Prostate gland (tissue), 2 donors: ENCODE data around the gene SNTA1.

ENCODE experiments used
- POLR2A ChIP-seq: fragments of 450-650 bp; IDR thresholded peaks from one replicate; pipeline ENCODE4 v1.6.1; 2016; ENCODE audit warnings: antibody characterized with exemption, mild to moderate bottlenecking
- POLR2AphosphoS5 ChIP-seq: sonication (generic); formaldehyde crosslinking; IDR thresholded peaks from one replicate; pipeline ENCODE4 v1.6.1; 2017; ENCODE audit warnings: antibody characterized with exemption
- TF ChIP-seq, protein P1 (sequence below), 4 experiments: fragments of 200-600 bp in 2 of 4; fragments of 450-650 bp in 2 of 4; sonication (generic) in 2 of 4; IDR thresholded peaks; 1 replicate in 3 of 4; 2 replicates in 1 of 4; pipeline ENCODE4 v1.5.1; 2016 to 2019; ENCODE audit warnings: antibody characterized with exemption in 4 of 4, mild to moderate bottlenecking in 2 of 4, moderate library complexity in 2 of 4

DNA sequence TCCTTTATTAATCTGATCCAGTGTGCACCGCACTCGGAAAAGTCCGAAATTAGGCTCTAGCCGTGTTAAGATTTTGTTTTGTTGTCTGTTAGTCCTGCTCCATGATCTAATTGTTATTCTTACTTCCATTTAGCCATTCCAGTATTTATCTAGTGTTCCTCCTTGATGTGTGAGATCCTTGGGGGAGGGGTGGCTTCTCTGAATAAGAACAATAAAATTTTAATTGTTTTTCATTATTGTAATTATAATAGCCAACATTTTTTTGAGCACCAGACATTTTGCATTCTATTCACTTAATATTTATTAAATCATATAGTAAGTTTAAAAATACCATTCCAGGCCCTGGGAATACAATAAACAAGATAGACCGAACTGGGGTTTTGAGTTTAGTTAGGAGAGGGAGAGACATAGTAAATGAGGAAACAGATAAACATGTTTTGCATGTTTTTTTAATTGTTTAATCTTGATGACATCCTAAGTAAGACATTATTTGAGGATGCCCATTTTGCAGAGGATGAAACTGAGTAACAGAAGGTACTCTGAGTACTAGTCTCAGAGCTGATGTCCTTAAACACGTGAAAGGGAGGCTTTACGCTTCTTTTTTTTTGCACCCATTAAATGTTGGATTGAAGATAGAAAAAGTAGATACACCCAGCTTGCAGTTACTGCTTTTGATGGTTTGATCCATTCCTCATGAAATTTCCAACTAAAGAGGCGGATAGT, 47.5 kb upstream of the SNTA1 start:
- TF ChIP-seq, protein P1, sequence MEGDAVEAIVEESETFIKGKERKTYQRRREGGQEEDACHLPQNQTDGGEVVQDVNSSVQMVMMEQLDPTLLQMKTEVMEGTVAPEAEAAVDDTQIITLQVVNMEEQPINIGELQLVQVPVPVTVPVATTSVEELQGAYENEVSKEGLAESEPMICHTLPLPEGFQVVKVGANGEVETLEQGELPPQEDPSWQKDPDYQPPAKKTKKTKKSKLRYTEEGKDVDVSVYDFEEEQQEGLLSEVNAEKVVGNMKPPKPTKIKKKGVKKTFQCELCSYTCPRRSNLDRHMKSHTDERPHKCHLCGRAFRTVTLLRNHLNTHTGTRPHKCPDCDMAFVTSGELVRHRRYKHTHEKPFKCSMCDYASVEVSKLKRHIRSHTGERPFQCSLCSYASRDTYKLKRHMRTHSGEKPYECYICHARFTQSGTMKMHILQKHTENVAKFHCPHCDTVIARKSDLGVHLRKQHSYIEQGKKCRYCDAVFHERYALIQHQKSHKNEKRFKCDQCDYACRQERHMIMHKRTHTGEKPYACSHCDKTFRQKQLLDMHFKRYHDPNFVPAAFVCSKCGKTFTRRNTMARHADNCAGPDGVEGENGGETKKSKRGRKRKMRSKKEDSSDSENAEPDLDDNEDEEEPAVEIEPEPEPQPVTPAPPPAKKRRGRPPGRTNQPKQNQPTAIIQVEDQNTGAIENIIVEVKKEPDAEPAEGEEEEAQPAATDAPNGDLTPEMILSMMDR (IDR thresholded peaks at IDR 0.05): no peak
- no peak for TF ChIP-seq POLR2A
- no peak for TF ChIP-seq POLR2AphosphoS5
